HepG2 (cell line): ENCODE data around the gene MLYCD. TPM values are rescaled to one million over a fixed set of nuclear protein-coding genes. Genes with fewer than 3 reads are reported as not detected.
A peak's percentile ranks its signal among the peaks of the same experiment; 100 is the strongest.

Experiments
- DNMT1 ChIP-seq: sonication (generic); formaldehyde crosslinking; IDR thresholded peaks from 2 replicates; pipeline ENCODE4 v1.5.1; 2020; ENCODE audit warnings: mild to moderate bottlenecking, missing genetic modification reagents
- ELF4 ChIP-seq: sonication (generic); formaldehyde crosslinking; IDR thresholded peaks from 2 replicates; pipeline ENCODE4 v1.5.0; 2020; ENCODE audit warnings: missing genetic modification reagents, mild to moderate bottlenecking, moderate library complexity, borderline replicate concordance
- FOXA3 ChIP-seq: IDR thresholded peaks from 2 replicates; pipeline ENCODE4 v1.6.1; 2016; ENCODE audit warnings: missing genetic modification reagents, missing compliant biosample characterization
- HNF1B ChIP-seq: sonication (generic); formaldehyde crosslinking; IDR thresholded peaks from 2 replicates; pipeline ENCODE4 v1.5.1; 2020; ENCODE audit warnings: mild to moderate bottlenecking, moderate library complexity, missing genetic modification reagents
- ISL2 ChIP-seq: sonication (generic); formaldehyde crosslinking; IDR thresholded peaks from 2 replicates; pipeline ENCODE4 v1.5.0; 2020; ENCODE audit warnings: missing genetic modification reagents
- JUND ChIP-seq: sonication (generic); formaldehyde crosslinking; IDR thresholded peaks from 2 replicates; pipeline ENCODE4 v1.8.0; 2022; ENCODE audit warnings: mild to moderate bottlenecking, missing genetic modification reagents
- KLF12 ChIP-seq: sonication (generic); formaldehyde crosslinking; IDR thresholded peaks from 2 replicates; pipeline ENCODE4 v1.4.0; 2020; ENCODE audit warnings: missing genetic modification reagents, borderline replicate concordance
- MAFK ChIP-seq, 2 experiments: IDR thresholded peaks in 1 of 2; conservative IDR thresholded peaks in 1 of 2; 2 replicates each; pipeline ENCODE4 v1.6.1; 2011; ENCODE audit warnings: improper control_type of control experiment in 2 of 2, low read length in 2 of 2
- NFKBIZ ChIP-seq: IDR thresholded peaks from 2 replicates; pipeline ENCODE4 v1.6.1; 2018; ENCODE audit warnings: missing genetic modification reagents, missing compliant biosample characterization
- PLRG1 ChIP-seq: fragments of 450-650 bp; conservative IDR thresholded peaks from 2 replicates; pipeline ENCODE4 v1.6.1; 2016
- PLSCR1 ChIP-seq: sonication (generic); formaldehyde crosslinking; IDR thresholded peaks from 2 replicates; pipeline ENCODE4 v1.5.0; 2020; ENCODE audit warnings: missing genetic modification reagents, mild to moderate bottlenecking, borderline replicate concordance
- POLR2AphosphoS2 ChIP-seq: IDR thresholded peaks from 2 replicates; pipeline ENCODE4 v1.6.1; 2011; ENCODE audit warnings: low read depth, low read length, improper control_type of control experiment
- RELA ChIP-seq: sonication (generic); formaldehyde crosslinking; IDR thresholded peaks from 2 replicates; pipeline ENCODE4 v1.4.0; 2020; ENCODE audit warnings: missing genetic modification reagents
- TAF15 ChIP-seq: fragments of 200-400 bp; formaldehyde crosslinking; IDR thresholded peaks from one replicate; pipeline ENCODE4 v1.6.1; 2018; ENCODE audit warnings: mild to moderate bottlenecking, low read depth, low read length; ENCODE audit not compliant: poor library complexity, severe bottlenecking
- ZBTB20 ChIP-seq: sonication (generic); formaldehyde crosslinking; IDR thresholded peaks from 2 replicates; pipeline ENCODE4 v1.8.1; 2023; ENCODE audit warnings: missing genetic modification reagents, low read depth, mild to moderate bottlenecking, borderline replicate concordance
- ZFP37 ChIP-seq: sonication (generic); formaldehyde crosslinking; IDR thresholded peaks from 2 replicates; pipeline ENCODE4 v1.4.0; 2020; ENCODE audit warnings: missing genetic modification reagents, borderline replicate concordance
- ZKSCAN8 ChIP-seq: IDR thresholded peaks from 2 replicates; pipeline ENCODE4 v1.6.1; 2016; ENCODE audit warnings: borderline replicate concordance, missing genetic modification reagents, missing compliant biosample characterization
- ZNF124 ChIP-seq: sonication (generic); formaldehyde crosslinking; IDR thresholded peaks from 2 replicates; pipeline ENCODE4 v1.4.0; 2020; ENCODE audit warnings: missing genetic modification reagents
- ZNF251 ChIP-seq: sonication (generic); formaldehyde crosslinking; IDR thresholded peaks from 2 replicates; pipeline ENCODE4 v1.9.0; 2021; ENCODE audit warnings: mild to moderate bottlenecking, missing genetic modification reagents
- ZNF431 ChIP-seq: sonication (generic); formaldehyde crosslinking; IDR thresholded peaks from 2 replicates; pipeline ENCODE4 v1.9.0; 2022; ENCODE audit warnings: missing genetic modification reagents, low read depth, mild to moderate bottlenecking, borderline replicate concordance
- ZNF549 ChIP-seq: sonication (generic); formaldehyde crosslinking; IDR thresholded peaks from 2 replicates; pipeline ENCODE4 v1.5.0; 2020; ENCODE audit warnings: missing genetic modification reagents
- polyA plus RNA-seq, 8 experiments: library from polyadenylated mRNA; depleted of rRNA in 3 of 8; stranded (reverse) in 7 of 8; unstranded in 1 of 8; fragments of >200 nt; fragmentation: Illumina TruSeq in 4 of 8; extraction: Trizol in 4 of 8; gene quantifications; 2 replicates each; pipeline versions ENCODE4 v1.2.1 to v1.2.3, GENCODE V29; 2011 to 2016; ENCODE audit warnings: low read depth in 4 of 8, missing spikeins in 1 of 8, mixed read lengths in 1 of 8; ENCODE audit not compliant: insufficient read depth in 1 of 8
- total RNA-seq, 5 experiments: library from RNA; depleted of rRNA; stranded (reverse); fragments of >200 nt; fragmentation: Illumina TruSeq; extraction: Trizol; gene quantifications; 2 replicates each; pipeline ENCODE4 v1.2.3, GENCODE V29; 2016; ENCODE audit warnings: low read depth in 1 of 5
- TF ChIP-seq, protein P1 (sequence below): sonication (generic); formaldehyde crosslinking; IDR thresholded peaks from 2 replicates; pipeline ENCODE4 v1.5.0; 2020; ENCODE audit warnings: mild to moderate bottlenecking, missing genetic modification reagents
- TF ChIP-seq, protein P2 (sequence below): sonication (generic); formaldehyde crosslinking; IDR thresholded peaks from 2 replicates; pipeline ENCODE4 v1.4.0; 2020; ENCODE audit warnings: missing genetic modification reagents

MLYCD gene
- total and polyA plus RNA-seq, 2 of the 13 experiments (the other 11 are each of a cell fraction or from before 2014, with no cell fraction given) = 1.8 to 4.0 TPM

DNA sequence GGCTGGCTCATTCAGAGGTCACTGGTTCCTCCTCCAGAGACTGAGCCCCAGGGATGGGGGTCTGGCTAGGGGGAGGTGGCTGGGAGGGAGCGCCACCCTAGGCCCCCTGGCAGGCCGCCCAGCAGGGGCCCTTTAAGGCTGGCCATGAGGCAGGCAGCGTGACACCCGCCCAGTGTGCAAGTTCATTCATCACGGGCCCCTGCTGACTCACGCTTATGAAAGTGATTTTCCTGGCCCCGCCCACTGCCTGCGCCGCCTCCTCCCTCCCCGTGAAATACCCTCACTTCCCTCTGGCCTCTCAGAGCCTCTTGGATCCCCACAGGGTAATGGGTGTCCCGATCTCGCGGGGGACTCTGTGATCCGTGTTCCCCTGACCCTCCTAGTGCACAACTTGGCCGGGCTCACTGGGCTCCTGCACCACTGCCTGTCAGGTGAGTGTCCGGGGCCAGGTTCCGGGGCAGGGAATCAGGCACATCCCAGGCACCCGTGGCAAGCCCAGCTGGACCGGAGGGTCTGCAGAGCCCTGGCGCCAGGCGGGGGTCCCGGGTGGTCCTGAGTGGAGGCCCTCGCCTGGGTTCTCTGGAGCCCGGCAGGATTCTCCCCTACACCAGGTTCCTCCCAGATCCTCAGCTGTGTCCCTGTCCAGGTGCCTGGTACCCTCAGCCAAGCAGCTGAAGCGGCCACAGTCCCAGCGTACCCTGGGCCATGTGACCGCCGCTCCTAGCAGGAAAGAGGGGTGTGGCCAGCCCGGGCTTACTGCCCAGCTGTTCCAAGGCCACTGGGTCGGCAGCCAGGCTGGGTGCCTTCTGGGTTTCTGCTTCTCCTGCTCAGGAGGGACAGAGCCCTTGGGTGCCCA, 54.3 kb downstream of the MLYCD start, which contains the start of gene OSGIN1 (continued):
- peak; percentile 97 for TF ChIP-seq POLR2AphosphoS2
- TF ChIP-seq PLSCR1 (CRISPR knock-in tag) = no peak; the same call in 1 of the 2 replicates
- peak; percentile 64 for TF ChIP-seq TAF15
- peak; percentile 27; the same call in 1 of the 2 replicates for TF ChIP-seq ZBTB20 (CRISPR knock-in tag)
- no peak for TF ChIP-seq ZNF124 (CRISPR knock-in tag)
- TF ChIP-seq, protein P1, sequence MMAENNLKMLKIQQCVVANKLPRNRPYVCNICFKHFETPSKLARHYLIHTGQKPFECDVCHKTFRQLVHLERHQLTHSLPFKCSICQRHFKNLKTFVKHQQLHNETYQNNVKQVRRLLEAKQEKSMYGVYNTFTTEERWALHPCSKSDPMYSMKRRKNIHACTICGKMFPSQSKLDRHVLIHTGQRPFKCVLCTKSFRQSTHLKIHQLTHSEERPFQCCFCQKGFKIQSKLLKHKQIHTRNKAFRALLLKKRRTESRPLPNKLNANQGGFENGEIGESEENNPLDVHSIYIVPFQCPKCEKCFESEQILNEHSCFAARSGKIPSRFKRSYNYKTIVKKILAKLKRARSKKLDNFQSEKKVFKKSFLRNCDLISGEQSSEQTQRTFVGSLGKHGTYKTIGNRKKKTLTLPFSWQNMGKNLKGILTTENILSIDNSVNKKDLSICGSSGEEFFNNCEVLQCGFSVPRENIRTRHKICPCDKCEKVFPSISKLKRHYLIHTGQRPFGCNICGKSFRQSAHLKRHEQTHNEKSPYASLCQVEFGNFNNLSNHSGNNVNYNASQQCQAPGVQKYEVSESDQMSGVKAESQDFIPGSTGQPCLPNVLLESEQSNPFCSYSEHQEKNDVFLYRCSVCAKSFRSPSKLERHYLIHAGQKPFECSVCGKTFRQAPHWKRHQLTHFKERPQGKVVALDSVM (CRISPR knock-in tag) = no peak
- peak; percentile 85; the same call in 1 of the 2 replicates for TF ChIP-seq KLF12
- peak; percentile 51; the same call in 1 of the 2 replicates for TF ChIP-seq HNF1B (CRISPR knock-in tag)
- no peak for TF ChIP-seq RELA (CRISPR knock-in tag)
- TF ChIP-seq ZNF251 = no peak
- TF ChIP-seq FOXA3 = peak; percentile 73; the same call in 1 of the 2 replicates
- TF ChIP-seq ZNF549 (CRISPR knock-in tag) = no peak
- no peak for TF ChIP-seq PLRG1
- no peak for TF ChIP-seq ZKSCAN8
- peak; percentile 89; the same call in 1 of the 2 replicates for TF ChIP-seq ZFP37 (CRISPR knock-in tag)
- peak; percentile 61 for TF ChIP-seq ISL2
- TF ChIP-seq ELF4 (CRISPR knock-in tag) = 0 out of 2 replicates have a peak, but pooled peaks have one; percentile 42
- peak; percentile 80 for TF ChIP-seq DNMT1 (CRISPR knock-in tag)
- TF ChIP-seq MAFK (conservative IDR thresholded peaks at IDR 0.05 in 1 of 2, IDR thresholded peaks at IDR 0.05 in 1 of 2; ENCODE audit: low read length in 2 of 2) = peak; percentile 70 to 93
- TF ChIP-seq JUND (CRISPR knock-in tag) = peak; percentile 88
- TF ChIP-seq ZNF431 (CRISPR knock-in tag) = no peak; the same call in 1 of the 2 replicates
- TF ChIP-seq, protein P2, sequence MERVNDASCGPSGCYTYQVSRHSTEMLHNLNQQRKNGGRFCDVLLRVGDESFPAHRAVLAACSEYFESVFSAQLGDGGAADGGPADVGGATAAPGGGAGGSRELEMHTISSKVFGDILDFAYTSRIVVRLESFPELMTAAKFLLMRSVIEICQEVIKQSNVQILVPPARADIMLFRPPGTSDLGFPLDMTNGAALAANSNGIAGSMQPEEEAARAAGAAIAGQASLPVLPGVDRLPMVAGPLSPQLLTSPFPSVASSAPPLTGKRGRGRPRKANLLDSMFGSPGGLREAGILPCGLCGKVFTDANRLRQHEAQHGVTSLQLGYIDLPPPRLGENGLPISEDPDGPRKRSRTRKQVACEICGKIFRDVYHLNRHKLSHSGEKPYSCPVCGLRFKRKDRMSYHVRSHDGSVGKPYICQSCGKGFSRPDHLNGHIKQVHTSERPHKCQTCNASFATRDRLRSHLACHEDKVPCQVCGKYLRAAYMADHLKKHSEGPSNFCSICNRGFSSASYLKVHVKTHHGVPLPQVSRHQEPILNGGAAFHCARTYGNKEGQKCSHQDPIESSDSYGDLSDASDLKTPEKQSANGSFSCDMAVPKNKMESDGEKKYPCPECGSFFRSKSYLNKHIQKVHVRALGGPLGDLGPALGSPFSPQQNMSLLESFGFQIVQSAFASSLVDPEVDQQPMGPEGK = peak; percentile 95
- TF ChIP-seq NFKBIZ (CRISPR knock-in tag) = peak; percentile 60; the same call in 1 of the 2 replicates
